IMR-90 (cell line): Measurements from ENCODE around the gene CLASP1. TPM values are rescaled to one million over a fixed set of nuclear protein-coding genes. Genes with fewer than 3 reads are reported as not detected.
A peak's percentile ranks its signal among the peaks of the same experiment; 100 is the strongest.

Source experiments
- ATAC-seq: fragments of 200-7000 bp; cut with Tn5 transposase; 2 replicates; pipeline ENCODE4 v1.9.1; 2020; ENCODE audit warnings: low read depth, mild to moderate bottlenecking, moderate library complexity
- BruUV-seq: library from RNA; stranded (reverse); fragments of 400-500 nt; replicated peaks from 2 replicates; lab custom pipeline; 2021; lab: Mats Ljungman, UMichigan
- CTCF ChIA-PET: fragments of 300-600 bp; formaldehyde crosslinking; extraction: SDS; loops from one replicate; lab custom pipeline; 2021; ENCODE audit warnings: antibody characterized with exemption; lab: Yijun Ruan, JAX
- POLR2A ChIA-PET: fragments of 300-600 bp; sonication (Branson Sonifier 250); formaldehyde crosslinking; loops from one replicate; lab custom pipeline; 2022; ENCODE audit warnings: antibody characterized with exemption; ENCODE audit not compliant: unreplicated experiment; lab: Charles Lee
- DNase-seq: peaks from one replicate; pipeline ENCODE4 v3.0.0; 2013
- H2AFZ ChIP-seq: replicated peaks from 2 replicates; pipeline ENCODE3; 2013; ENCODE audit warnings: low read length, mild to moderate bottlenecking; ENCODE audit not compliant: poor library complexity
- H2AK5ac ChIP-seq: 2 replicates; pipeline ENCODE4 v1.6.1; 2013; ENCODE audit warnings: low read depth, low read length, inconsistent platforms
- H2AK9ac ChIP-seq: replicated peaks from 2 replicates; pipeline ENCODE3; 2013; ENCODE audit warnings: mild to moderate bottlenecking, low read depth, low read length, moderate library complexity; ENCODE audit not compliant: poor library complexity
- H2BK120ac ChIP-seq: 2 replicates; pipeline ENCODE4 v1.6.1; 2013; ENCODE audit warnings: low read depth, low read length, inconsistent platforms
- H2BK15ac ChIP-seq: 3 replicates; pipeline ENCODE4 v1.6.1; 2013; ENCODE audit warnings: low read depth, low read length, inconsistent platforms
- H2BK20ac ChIP-seq: 2 replicates; pipeline ENCODE4 v1.6.1; 2013; ENCODE audit warnings: low read depth, mild to moderate bottlenecking, inconsistent platforms, low read length, moderate library complexity
- H2BK5ac ChIP-seq: 2 replicates; pipeline ENCODE4 v1.6.1; 2013; ENCODE audit warnings: mild to moderate bottlenecking, low read depth, low read length, inconsistent platforms; ENCODE audit not compliant: poor library complexity, severe bottlenecking
- H3K14ac ChIP-seq: replicated peaks from 2 replicates; pipeline ENCODE4 v1.6.1; 2013; ENCODE audit warnings: low read depth, low read length, inconsistent platforms
- H3K18ac ChIP-seq: 2 replicates; pipeline ENCODE4 v1.6.1; 2013; ENCODE audit warnings: low read depth, low read length, control low read depth
- H3K23ac ChIP-seq: 2 replicates; pipeline ENCODE4 v1.6.1; 2013; ENCODE audit warnings: low read depth, low read length, inconsistent platforms
- H3K27ac ChIP-seq: 2 replicates; pipeline ENCODE4 v1.5.1; 2013; ENCODE audit warnings: mild to moderate bottlenecking, control low read depth, low read length; ENCODE audit not compliant: insufficient read depth
- H3K27me3 ChIP-seq: 2 replicates; pipeline ENCODE4 v1.6.1; 2013; ENCODE audit warnings: low read length; ENCODE audit not compliant: control insufficient read depth, insufficient read depth
- H3K36me3 ChIP-seq: 2 replicates; pipeline ENCODE4 v1.6.1; 2013; ENCODE audit warnings: low read length, mixed read lengths; ENCODE audit not compliant: control insufficient read depth, insufficient read depth
- H3K4ac ChIP-seq: 2 replicates; pipeline ENCODE4 v1.6.1; 2013; ENCODE audit warnings: low read depth, low read length, inconsistent platforms
- H3K4me1 ChIP-seq: 2 replicates; pipeline ENCODE4 v1.6.1; 2013; ENCODE audit warnings: low read length, mixed read lengths; ENCODE audit not compliant: control insufficient read depth, insufficient read depth
- H3K4me2 ChIP-seq: 2 replicates; pipeline ENCODE4 v1.6.1; 2013; ENCODE audit warnings: low read depth, mild to moderate bottlenecking, control low read depth, low read length, moderate library complexity
- H3K4me3 ChIP-seq: 2 replicates; pipeline ENCODE4 v1.5.1; 2013; ENCODE audit warnings: low read depth, mild to moderate bottlenecking, control low read depth, low read length, moderate library complexity; ENCODE audit not compliant: insufficient read depth
- H3K56ac ChIP-seq: 2 replicates; pipeline ENCODE4 v1.6.1; 2013; ENCODE audit warnings: low read length, inconsistent platforms; ENCODE audit not compliant: insufficient read depth; ENCODE audit errors: extremely low read depth
- H3K79me1 ChIP-seq, 2 experiments: 2 replicates each; pipeline ENCODE4 v1.6.1; 2013; ENCODE audit warnings: low read length in 2 of 2, inconsistent platforms in 1 of 2, low read depth in 1 of 2
- H3K9ac ChIP-seq: 2 replicates; pipeline ENCODE4 v1.6.1; 2013; ENCODE audit warnings: low read depth, low read length, control low read depth
- H3K9me1 ChIP-seq: 2 replicates; pipeline ENCODE4 v1.6.1; 2013; ENCODE audit warnings: low read length, inconsistent platforms; ENCODE audit not compliant: insufficient read depth
- H3K9me3 ChIP-seq: 2 replicates; pipeline ENCODE4 v1.6.1; 2013; ENCODE audit warnings: low read length; ENCODE audit not compliant: control insufficient read depth, insufficient read depth
- H4K20me1 ChIP-seq: 2 replicates; pipeline ENCODE4 v1.6.1; 2013; ENCODE audit warnings: low read length, inconsistent platforms; ENCODE audit not compliant: insufficient read depth
- H4K5ac ChIP-seq: 2 replicates; pipeline ENCODE4 v1.6.1; 2013; ENCODE audit warnings: mild to moderate bottlenecking, low read depth, low read length, control low read depth
- H4K8ac ChIP-seq, 2 experiments: 2 replicates each; pipeline ENCODE4 v1.6.1; 2013; ENCODE audit warnings: low read depth in 2 of 2, low read length in 2 of 2, control low read depth in 1 of 2, inconsistent platforms in 1 of 2
- H4K91ac ChIP-seq: 2 replicates; pipeline ENCODE4 v1.6.1; 2013; ENCODE audit warnings: low read depth, low read length, inconsistent platforms; ENCODE audit not compliant: insufficient read depth
- WGBS, 2 experiments: methylation state at CpG; one replicate each; pipeline versions ENCODE4 v1.1.5 to v1.1.7; 2013; ENCODE audit warnings: missing lambda C conversion rate in 2 of 2; ENCODE audit not compliant: insufficient read length in 1 of 2; ENCODE audit errors: extremely low coverage in 2 of 2; 5-methylcytosine and 5-hydroxymethylcytosine counted together
- dilution Hi-C: fragments of 300-500 bp; cut with HindIII; formaldehyde crosslinking; loops from one replicate; pipeline ENCODE4 v1.14.3; 2018; ENCODE audit warnings: low sequenced_read_pairs; ENCODE audit not compliant: unreplicated experiment
- in situ Hi-C: fragments of 300-500 bp; cut with MboI; formaldehyde crosslinking; loops from 3 replicates; pipeline ENCODE4 v1.14.3; 2019; ENCODE audit warnings: low sequenced_read_pairs, inconsistent platforms, mixed read lengths
- intact Hi-C: fragments of 100-400 bp; cut with micrococcal nuclease; formaldehyde crosslinking; loops from 2 replicates; pipeline ENCODE4 v1.10.0; 2022
- polyA plus RNA-seq, 3 experiments: library from polyadenylated mRNA; depleted of rRNA; stranded (reverse); fragments of >200 nt; gene quantifications; 2 replicates each; pipeline ENCODE4 v1.2.3, GENCODE V29; 2012; ENCODE audit warnings: low replicate concordance in 1 of 3
- total RNA-seq: library from RNA; depleted of rRNA; stranded (reverse); fragments of >200 nt; gene quantifications from 2 replicates; pipeline ENCODE4 v1.2.3, GENCODE V29; 2012
- TF ChIP-seq, protein P1 (sequence below): fragments of 150-350 bp; IDR thresholded peaks from 2 replicates; pipeline ENCODE4 v1.6.1; 2017; ENCODE audit warnings: mild to moderate bottlenecking, antibody characterized with exemption, low read length, low read depth

The CLASP1 gene
- total and polyA plus RNA-seq, 2 of the 4 experiments (the other 2 are of a cell fraction) = 12.3 to 33.7 TPM

DNA sequence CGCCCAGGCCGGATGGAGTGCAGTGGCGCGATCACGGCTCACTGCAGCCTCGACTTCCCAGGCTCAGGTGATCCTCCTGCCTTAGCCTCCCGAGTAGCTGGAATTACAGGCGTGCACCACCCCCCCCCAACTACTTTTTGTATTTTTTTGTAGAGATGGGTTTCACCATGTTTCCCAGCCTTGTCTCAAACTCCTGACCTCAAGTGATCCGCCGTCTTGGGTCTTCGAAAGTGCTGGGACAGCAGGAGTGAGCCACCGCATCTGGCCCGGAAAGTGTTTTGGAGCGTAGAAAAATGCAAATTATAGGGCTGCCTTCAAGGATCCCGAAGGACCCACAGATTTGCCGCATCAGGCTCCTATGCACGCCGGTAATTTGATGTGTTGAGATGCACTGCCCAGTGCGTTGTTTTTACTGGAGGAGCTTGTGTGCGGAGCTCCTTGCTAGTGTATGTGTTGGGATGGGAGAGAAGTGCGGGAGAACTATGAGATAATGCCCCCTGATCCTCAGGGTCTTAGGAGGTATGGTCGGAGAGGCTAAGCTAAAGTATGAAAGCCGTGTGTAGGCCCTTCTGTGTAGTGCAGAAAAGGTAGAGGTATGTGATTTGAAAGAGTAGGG, 1.2 kb upstream of the CLASP1 start:
- Histone ChIP-seq H3K4me2 (peak overlapping the region; percentile 84), H2BK20ac (no peak overlapping the region), H2BK5ac (peak overlapping the region; percentile 98), H2AFZ (peak overlapping the region; percentile 98), H3K9ac (peak overlapping the region; percentile 98), H3K56ac (peak overlapping the region; percentile 100), H2AK5ac (peak overlapping the region; percentile 51), H3K4me1 (peaks cover 3% of the 10 kb centered on the region; the same call in 1 of the 2 replicates), H3K4me3 (peak overlapping the region; percentile 72), H3K27me3 (no peaks in the 10 kb centered on the region), H4K20me1 (peaks cover 3% of the 10 kb centered on the region; the same call in 1 of the 2 replicates), H3K4ac (peak overlapping the region; percentile 88), H4K5ac (peak overlapping the region; percentile 72), H4K8ac (peak overlapping the region; percentile 97 to 98), H3K9me3 (no peaks in the 10 kb centered on the region), H3K14ac (peak overlapping the region; percentile 95), H3K27ac (peak overlapping the region; percentile 96), H2BK120ac (peak overlapping the region; percentile 50; the same call in 1 of the 2 replicates), H3K18ac (no peak overlapping the region), H3K79me1 (peaks cover 6 to 42% of the 10 kb centered on the region in 2 experiments), H4K91ac (peak overlapping the region; percentile 99), H3K36me3 (no peaks in the 10 kb centered on the region), H3K9me1 (peaks cover 4% of the 10 kb centered on the region), H2AK9ac (peak overlapping the region; percentile 98), H2BK15ac (no peak overlapping the region), H3K23ac (peak overlapping the region; percentile 96)
- ChIA-PET POLR2A (interaction anchor here (1.4 kb wide), 1 partner anchor 120 kb away, joined by 6 read pairs; the partner anchor contains the start of gene RNU4ATAC), CTCF (interaction anchor here (0.7 to 1.1 kb wide), 2 partner anchors 12 to 120 kb away, joined by 3 to 4 read pairs; partner anchors contain the start of gene RNU4ATAC)
- intact Hi-C loops = loop anchor here (5.0 kb wide), 1 partner anchor 47 kb away; no protein-coding TSS in a partner anchor
- dilution Hi-C loops = no loop called here
- 3% methylated on average over 8 of the region's 23 CpGs; no CpG with 5 or more reads in 1 of the 2 experiments for WGBS, 2 experiments
- in situ Hi-C loops = no loop called here
- TSS peak; percentile 58 for BruUV-seq
- ATAC-seq (no peak), DNase-seq (peak; percentile 18)
- TF ChIP-seq, protein P1, sequence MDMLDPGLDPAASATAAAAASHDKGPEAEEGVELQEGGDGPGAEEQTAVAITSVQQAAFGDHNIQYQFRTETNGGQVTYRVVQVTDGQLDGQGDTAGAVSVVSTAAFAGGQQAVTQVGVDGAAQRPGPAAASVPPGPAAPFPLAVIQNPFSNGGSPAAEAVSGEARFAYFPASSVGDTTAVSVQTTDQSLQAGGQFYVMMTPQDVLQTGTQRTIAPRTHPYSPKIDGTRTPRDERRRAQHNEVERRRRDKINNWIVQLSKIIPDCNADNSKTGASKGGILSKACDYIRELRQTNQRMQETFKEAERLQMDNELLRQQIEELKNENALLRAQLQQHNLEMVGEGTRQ = no peak
